ENCODE measurements around the gene ZNF892. TPM values are rescaled to one million over a fixed set of nuclear protein-coding genes. Genes with fewer than 3 reads are reported as not detected.

ZNF892 gene
- total RNA-seq, 4 donors from 2014 or later = 6.7 to 10.5 (median 9.9) TPM

DNA sequence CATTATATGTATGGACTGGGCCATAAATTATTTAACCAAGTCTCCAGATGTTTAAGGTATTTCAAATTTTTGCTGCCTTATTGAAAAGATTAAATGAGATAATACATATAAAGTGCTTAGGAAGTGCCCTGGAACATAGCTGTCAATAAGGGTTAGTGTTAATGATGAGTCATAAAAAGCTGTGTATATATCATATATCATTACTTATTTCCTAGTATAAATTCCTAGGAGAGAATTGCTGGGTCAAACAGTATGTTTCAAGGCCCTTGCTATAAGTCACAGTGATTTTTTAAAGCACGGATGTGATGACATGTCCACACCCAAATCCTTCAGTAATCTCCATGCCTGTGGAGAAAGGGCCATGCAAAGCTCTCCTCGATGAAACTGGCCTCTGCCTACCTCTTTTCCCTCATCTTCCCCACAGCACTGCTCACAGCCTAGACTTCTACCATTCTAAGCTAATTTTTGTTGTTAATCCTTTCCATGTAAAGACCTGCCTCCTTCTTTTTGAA, 33.2 kb upstream of the ZNF892 start:
- WGBS, 2 donors = 90 to 91% methylated on average over 2 of the region's 2 CpGs
- no peak for DNase-seq
- H3K4me3 ChIP-seq (replicated peaks in 1 of 3) = no peak overlapping the region
- intact Hi-C loops (cut with DNase I) = no loop called here
- H3K27ac ChIP-seq = no peak overlapping the region
- H3K9me3 ChIP-seq = no peaks in the 10 kb centered on the region
- no peaks in the 10 kb centered on the region for H3K4me1 ChIP-seq
- H3K36me3 ChIP-seq = peaks cover 0 to 2% of the 10 kb centered on the region in 2 donors
- TF ChIP-seq, protein P1, sequence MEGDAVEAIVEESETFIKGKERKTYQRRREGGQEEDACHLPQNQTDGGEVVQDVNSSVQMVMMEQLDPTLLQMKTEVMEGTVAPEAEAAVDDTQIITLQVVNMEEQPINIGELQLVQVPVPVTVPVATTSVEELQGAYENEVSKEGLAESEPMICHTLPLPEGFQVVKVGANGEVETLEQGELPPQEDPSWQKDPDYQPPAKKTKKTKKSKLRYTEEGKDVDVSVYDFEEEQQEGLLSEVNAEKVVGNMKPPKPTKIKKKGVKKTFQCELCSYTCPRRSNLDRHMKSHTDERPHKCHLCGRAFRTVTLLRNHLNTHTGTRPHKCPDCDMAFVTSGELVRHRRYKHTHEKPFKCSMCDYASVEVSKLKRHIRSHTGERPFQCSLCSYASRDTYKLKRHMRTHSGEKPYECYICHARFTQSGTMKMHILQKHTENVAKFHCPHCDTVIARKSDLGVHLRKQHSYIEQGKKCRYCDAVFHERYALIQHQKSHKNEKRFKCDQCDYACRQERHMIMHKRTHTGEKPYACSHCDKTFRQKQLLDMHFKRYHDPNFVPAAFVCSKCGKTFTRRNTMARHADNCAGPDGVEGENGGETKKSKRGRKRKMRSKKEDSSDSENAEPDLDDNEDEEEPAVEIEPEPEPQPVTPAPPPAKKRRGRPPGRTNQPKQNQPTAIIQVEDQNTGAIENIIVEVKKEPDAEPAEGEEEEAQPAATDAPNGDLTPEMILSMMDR (IDR thresholded peaks at IDR 0.05) = no peak
- no peak for TF ChIP-seq POLR2A (IDR thresholded peaks at IDR 0.05)
- H3K27me3 ChIP-seq = no peaks in the 10 kb centered on the region

DNA sequence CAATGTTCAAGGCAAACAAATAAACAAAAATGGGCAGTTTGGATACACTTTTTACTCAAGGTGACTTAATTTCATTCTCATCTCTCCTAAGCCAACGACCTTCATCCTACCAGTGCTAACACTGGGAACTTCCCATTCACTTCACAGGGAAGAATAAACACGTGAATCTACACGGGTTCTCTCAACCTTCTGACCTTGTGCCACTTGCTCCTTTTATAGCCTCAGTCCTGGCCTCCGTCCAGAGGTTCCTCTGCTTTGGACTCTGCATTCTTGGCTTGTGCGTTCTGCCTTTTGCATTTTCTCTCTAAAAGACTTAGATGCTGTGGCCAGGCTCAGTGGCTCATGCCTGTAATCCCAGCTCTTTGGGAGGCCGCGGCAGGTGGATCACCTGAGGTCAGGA, 27.9 kb upstream of the ZNF892 start:
- DNase-seq = no peak
- WGBS, 2 donors = 85 to 91% methylated on average over 7 of the region's 7 CpGs
- H3K9me3 ChIP-seq = no peaks in the 10 kb centered on the region
- no peak overlapping the region for H3K27ac ChIP-seq
- TF ChIP-seq, protein P1 (IDR thresholded peaks at IDR 0.05) = no peak
- no peak for TF ChIP-seq POLR2A (IDR thresholded peaks at IDR 0.05)
- H3K36me3 ChIP-seq = peaks cover 22 to 26% of the 10 kb centered on the region in 2 donors
- H3K4me3 ChIP-seq (replicated peaks in 1 of 3) = no peak overlapping the region
- no peaks in the 10 kb centered on the region for H3K4me1 ChIP-seq
- no peaks in the 10 kb centered on the region for H3K27me3 ChIP-seq
- intact Hi-C loops (cut with DNase I) = no loop called here

DNA sequence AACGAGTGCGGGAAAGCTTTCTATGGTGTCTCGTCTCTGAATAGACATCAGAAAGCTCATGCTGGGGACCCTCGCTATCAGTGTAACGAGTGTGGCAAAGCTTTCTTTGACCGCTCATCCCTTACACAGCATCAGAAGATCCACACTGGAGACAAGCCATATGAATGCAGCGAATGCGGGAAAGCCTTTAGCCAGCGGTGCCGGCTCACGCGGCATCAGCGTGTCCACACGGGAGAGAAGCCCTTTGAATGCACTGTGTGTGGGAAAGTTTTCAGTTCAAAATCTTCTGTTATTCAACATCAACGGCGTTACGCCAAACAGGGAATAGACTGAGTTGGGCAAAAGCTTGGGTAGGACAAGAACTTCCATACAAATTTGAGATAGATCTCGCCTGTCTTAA, 25.5 kb upstream of the ZNF892 start:
- Histone ChIP-seq H3K27ac (no peak overlapping the region), H3K9me3 (no peaks in the 10 kb centered on the region), H3K4me1 (no peaks in the 10 kb centered on the region), H3K27me3 (no peaks in the 10 kb centered on the region), H3K4me3 (replicated peaks in 1 of 3) (no peak overlapping the region), H3K36me3 (peaks cover 22 to 26% of the 10 kb centered on the region in 2 donors)
- 96 to 97% methylated on average over 18 of the region's 18 CpGs for WGBS, 2 donors
- no peak for DNase-seq
- TF ChIP-seq POLR2A (IDR thresholded peaks at IDR 0.05) = no peak
- TF ChIP-seq, protein P1 (IDR thresholded peaks at IDR 0.05) = no peak
- intact Hi-C loops (cut with DNase I) = no loop called here

DNA sequence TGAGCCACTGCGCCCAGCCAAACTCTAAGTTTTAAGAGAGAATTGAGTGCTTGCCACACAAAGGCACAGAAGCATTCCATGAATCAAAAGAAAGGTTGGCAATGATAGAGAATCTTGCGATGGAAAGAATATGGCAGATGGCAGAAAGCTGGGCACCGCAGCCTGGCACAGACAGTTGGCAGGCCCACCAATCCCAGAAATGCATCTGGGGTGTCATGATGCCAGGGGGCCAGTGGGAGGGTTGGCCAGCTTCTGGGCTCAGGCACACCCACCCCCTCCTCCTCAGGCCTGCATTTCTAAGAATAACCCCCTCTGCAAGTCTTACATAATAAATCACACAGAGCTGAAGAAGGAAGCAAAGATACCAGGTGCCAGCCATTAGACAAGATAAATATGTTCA, 22.1 kb upstream of the ZNF892 start:
- intact Hi-C loops (cut with DNase I) = no loop called here
- 95 to 97% methylated on average over 3 of the region's 3 CpGs for WGBS, 2 donors
- TF ChIP-seq POLR2A (IDR thresholded peaks at IDR 0.05) = no peak
- TF ChIP-seq, protein P1 (IDR thresholded peaks at IDR 0.05) = no peak
- no peaks in the 10 kb centered on the region for H3K9me3 ChIP-seq
- H3K4me3 ChIP-seq (replicated peaks in 1 of 3) = no peak overlapping the region
- H3K4me1 ChIP-seq = no peaks in the 10 kb centered on the region
- no peak for DNase-seq
- H3K27me3 ChIP-seq = no peaks in the 10 kb centered on the region
- H3K36me3 ChIP-seq = peaks cover 22 to 24% of the 10 kb centered on the region in 2 donors
- H3K27ac ChIP-seq = no peak overlapping the region

DNA sequence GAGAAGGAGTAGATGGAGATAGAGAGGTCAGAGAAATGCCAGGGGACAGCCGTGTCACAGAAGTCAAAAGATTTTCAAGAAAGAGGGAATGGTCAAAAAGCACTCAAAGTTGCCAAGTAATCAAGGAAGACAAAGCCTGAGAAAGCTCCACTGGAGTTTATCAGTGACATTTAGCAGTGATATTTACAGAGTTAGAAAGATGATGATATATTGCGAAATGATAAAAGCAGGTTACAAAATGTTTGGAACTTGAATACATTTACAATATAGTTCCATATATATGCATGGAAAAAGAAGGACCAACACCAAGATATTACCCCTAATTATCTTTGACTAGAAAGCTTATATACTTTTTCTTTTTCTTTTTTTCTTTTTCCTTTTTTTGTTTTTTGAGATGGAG, 21.3 kb upstream of the ZNF892 start:
- Histone ChIP-seq H3K27me3 (no peaks in the 10 kb centered on the region), H3K27ac (no peak overlapping the region), H3K4me1 (no peaks in the 10 kb centered on the region), H3K4me3 (replicated peaks in 1 of 3) (no peak overlapping the region), H3K36me3 (peaks cover 17 to 22% of the 10 kb centered on the region in 2 donors), H3K9me3 (no peaks in the 10 kb centered on the region)
- WGBS, 2 donors = 78 to 82% methylated on average over 2 of the region's 2 CpGs
- TF ChIP-seq, protein P1 (IDR thresholded peaks at IDR 0.05) = no peak
- TF ChIP-seq POLR2A (IDR thresholded peaks at IDR 0.05) = no peak
- DNase-seq = no peak
- intact Hi-C loops (cut with DNase I) = no loop called here
